Stimulated activated naive CD4-positive, alpha-beta T cell treated with Interleukin-2 at 50 U/mL for 16 hours (primary cell): Measurements from ENCODE around the gene CHIC1.
"Not testable (repeated sequence)": the region's sequence is repeated elsewhere in the genome, so short reads cannot be mapped to it uniquely, and the experiment has no call there.

Experiments
- DNase-seq: peaks from one replicate; lab custom pipeline; 2025; lab: John Stamatoyannopoulos, UW

The CHIC1 gene

DNA sequence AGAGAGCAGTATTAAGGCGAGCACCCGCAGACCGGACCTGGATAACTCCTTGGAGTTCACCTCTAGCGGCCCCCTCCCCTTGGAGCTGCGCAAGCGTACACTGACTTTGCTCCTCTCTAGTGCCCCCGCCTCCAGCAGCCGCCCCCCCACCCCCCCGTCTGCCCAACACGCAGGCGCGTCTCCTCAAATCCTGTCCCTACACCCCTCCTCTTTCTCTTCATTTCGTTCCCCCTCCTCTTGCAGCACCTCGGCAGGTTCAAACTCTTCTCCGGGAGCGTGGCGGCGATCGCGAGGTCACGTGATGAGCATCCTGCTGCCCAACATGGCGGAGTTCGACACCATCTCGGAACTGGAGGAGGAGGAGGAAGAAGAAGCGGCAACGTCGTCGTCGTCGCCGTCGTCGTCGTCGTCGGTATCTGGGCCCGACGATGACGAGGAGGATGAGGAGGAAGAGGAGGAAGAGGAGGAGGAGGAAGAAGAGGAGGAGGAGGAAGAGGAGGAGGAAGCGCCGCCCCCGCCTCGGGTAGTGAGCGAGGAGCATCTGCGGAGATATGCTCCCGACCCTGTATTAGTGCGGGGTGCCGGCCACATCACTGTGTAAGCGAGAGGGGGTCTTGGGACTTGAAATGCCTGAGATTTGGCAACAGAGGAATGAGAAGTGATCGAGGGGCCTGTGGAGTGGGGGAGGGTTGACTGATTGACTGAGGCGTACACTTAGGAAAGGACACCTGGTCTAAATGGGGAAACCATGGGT lies at the start of gene CHIC1:
CHIC1 (plus strand) TSS at position 214 of the 754 bp plus-strand sequence; CDS start at position 302, 88 bp downstream.
- peak; percentile 62 for DNase-seq

GRCh38 chrX:73522823-73523222 lies 40.2 kb upstream of the CHIC1 start:
- not testable (repeated sequence) for DNase-seq

DNA sequence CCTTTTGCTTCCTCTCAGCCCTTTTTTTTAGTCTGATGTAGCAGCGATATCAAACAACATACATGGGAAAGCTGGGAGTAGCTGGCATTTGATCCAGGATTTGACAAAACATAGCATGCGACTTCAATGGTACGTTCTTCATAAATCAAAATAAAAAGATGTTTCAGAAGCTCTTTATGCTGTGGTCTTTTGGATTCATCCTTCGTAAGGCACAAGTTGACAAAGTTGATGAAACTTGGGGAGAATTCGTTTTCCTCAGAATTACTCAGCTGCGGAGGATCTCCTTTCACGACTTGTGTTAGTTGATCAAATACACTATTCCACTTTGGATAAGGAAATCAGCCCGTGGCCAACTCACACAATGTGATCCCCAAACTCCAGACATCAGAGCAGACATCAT lies 38.1 kb upstream of the CHIC1 start:
- DNase-seq, result no peak

- no peak for DNase-seq
These were observed 36.9 kb upstream of the CHIC1 start for GRCh38 chrX:73525928-73526690.

GRCh38 chrX:73531655-73532054 lies 31.3 kb upstream of the CHIC1 start:
- DNase-seq, result not testable (repeated sequence)

DNA sequence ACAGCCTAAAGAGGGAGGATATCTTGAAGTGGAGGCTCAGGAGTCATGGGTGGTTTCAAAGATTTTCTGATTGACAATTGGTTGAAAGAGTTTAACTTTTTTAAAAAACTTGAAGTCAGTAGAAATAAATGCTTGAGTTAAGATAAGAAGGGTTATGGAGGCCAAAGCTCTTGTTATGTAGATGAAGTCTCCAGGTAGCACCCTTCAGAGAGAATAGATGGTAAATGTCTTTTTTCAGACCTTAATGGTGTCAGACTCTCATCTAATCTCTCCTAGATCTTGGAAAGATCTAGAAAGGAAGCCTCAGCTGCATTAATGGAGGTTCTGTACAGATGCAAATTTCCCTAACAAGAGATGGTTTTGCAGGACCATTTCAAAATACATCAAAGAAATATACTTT lies 6.8 kb upstream of the CHIC1 start:
- no peak for DNase-seq

DNA sequence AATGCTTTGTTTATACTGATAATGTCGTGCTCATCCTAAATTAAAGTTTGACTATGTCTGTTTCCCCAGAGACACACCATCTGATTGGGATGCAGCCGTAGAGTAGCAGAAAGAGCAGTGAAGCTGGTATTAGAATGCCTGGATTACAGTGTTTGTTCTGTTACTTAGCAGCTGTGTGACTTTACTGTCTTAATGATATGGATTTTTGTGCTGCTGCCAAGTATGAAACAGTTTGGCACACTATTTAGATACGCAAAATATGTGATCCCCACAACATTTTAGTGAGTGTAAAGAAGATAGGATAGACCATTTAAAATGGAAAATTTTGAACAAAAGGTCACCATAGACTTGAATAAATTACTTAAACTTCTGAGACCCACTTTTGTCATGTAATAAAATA lies 1.2 kb upstream of the CHIC1 start:
- no peak for DNase-seq

- DNase-seq, result no peak
These were observed 539 bp upstream of the CHIC1 start for GRCh38 chrX:73562458-73562857.

GRCh38 chrX:73563738-73564068 lies 706 bp downstream of the CHIC1 start:
- DNase-seq, result peak; percentile 5

DNA sequence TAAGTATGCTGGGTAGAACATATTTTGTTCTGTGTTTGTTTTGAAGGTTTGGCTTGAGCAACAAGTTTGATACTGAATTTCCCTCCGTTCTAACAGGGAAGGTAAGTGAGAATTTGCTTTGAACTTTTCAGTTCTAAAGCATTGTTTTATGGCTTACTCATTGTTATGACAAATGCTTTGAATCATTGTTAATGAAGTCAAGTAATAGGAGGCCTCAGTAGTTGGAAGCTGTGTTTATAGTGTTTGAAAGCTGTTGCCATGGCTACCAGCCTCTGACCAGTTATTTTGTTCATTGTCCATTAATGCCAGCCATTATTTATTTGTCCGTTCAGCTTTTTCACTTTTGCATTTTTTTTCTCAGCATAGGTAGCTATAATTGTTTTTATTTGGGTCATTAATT lies 14.4 kb downstream of the CHIC1 start:
- DNase-seq, result no peak

- no peak for DNase-seq
These were observed 18.1 kb downstream of the CHIC1 start for GRCh38 chrX:73581002-73581628.

- not testable (repeated sequence) for DNase-seq
These were observed 34.8 kb downstream of the CHIC1 start for GRCh38 chrX:73597758-73598157.

DNA sequence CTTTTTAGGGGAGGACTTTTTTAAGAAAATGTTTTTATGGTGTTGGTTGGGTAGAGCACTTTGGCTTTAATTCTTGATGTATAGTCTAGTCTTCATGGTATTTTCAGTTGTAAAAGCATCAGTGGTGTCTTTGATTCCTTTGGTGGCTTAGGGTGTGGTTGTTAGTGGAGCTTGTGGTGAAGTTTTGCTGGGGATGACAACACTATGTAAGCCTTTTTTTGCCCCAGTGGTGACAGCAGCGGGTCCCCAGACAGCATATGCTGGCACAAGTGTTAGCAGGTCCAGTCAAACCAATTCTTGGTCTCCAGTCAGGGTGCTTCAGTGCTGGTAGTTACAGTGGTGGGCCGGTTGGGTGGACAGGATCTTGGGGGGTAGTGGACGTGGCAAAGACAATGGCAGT lies 52.0 kb downstream of the CHIC1 start:
- DNase-seq, result no peak

- not testable (repeated sequence) for DNase-seq
These were observed 78.7 kb downstream of the CHIC1 start for GRCh38 chrX:73641669-73642068.

- no peak for DNase-seq
These were observed 84.2 kb downstream of the CHIC1 start for GRCh38 chrX:73647212-73647611.

- DNase-seq, result no peak
These were observed 84.8 kb downstream of the CHIC1 start for GRCh38 chrX:73647632-73648322.

GRCh38 chrX:73661322-73661721 lies 98.3 kb downstream of the CHIC1 start:
- DNase-seq, result not testable (repeated sequence)

GRCh38 chrX:73668779-73669178 lies 105.8 kb downstream of the CHIC1 start:
- DNase-seq, result no peak

DNA sequence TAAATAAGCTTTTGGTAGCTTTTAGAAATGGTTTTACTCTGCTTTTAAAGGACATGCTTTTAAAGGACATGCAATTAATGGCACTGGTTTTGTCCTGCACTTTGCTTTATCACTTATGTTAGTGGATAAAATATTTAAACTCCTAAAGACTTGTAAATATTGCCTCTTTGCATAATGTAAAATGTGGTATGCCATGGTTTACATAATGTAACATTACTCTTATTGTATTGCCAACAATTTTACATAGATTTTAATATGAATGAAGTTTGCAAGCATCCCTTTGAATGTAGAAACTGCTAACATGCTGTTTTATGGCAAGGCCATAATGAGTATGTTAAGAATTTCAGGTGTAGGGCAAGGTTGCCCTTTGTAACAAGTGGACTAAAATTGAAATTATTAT lies 118.4 kb downstream of the CHIC1 start:
- DNase-seq, result no peak

DNA sequence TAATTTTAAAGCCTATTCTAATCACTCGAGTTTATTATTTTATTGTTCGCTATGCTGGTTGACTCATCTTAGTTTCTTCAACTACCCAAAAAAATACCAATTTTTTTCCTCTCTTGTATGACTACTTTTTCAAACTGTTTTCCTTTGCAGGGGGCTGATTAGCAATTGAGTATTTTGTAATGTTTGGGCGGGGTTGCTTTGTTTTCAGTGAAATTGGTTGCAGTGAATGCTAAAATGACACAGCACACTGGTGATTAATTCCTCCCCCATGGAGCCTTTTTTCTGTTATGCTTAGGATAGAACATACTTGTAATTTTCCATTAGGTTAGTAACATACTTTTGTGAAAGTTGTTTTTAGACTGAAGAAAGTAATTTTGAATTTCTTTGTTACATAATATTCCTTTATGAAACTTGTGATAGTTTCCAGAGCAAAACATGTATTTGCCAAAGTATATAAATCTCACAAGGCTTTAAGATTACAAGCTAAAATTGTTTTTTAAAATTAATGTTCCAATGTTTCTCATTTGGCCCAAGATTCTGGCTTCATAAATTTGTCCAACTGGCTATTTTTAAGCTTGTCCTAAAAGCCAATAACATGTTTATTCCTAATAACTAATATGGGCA lies 120.4 kb downstream of the CHIC1 start:
- no peak for DNase-seq

DNA sequence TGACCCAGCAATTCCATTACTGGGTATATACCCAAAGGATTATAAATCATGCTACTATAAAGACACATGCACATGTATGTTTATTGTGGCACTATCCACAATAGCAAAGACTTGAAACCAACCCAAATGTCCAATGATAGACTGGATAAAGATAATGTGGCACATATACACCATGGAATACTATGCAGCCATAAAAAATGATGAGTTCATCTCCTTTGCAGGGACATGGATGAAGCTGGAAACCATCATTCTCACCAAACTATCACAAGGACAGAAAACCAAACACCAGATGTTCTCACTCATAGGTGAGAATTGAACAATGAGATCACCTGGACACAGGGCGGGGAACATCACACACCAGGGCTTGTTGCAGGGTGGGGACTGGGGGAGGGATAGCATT lies 144.0 kb downstream of the CHIC1 start:
- DNase-seq, result not testable (repeated sequence)

- no peak for DNase-seq
These were observed 165.6 kb downstream of the CHIC1 start for GRCh38 chrX:73728602-73729001.
